Panc1 (cell line): ENCODE measurements around the gene OTX1. TPM values are rescaled to one million over a fixed set of nuclear protein-coding genes. Genes with fewer than 3 reads are reported as not detected.
A peak's percentile ranks its signal among the peaks of the same experiment; 100 is the strongest.

Experiments used
- ATAC-seq: fragments of 200-7000 bp; cut with Tn5 transposase; 2 replicates; pipeline ENCODE4 v1.9.1; 2020; ENCODE audit warnings: mild to moderate bottlenecking, moderate library complexity
- Bru-seq: library from RNA; stranded (reverse); fragments of 400-500 nt; gene quantifications from one replicate; lab custom pipeline; 2021; lab: Mats Ljungman, UMichigan
- BruChase-seq, 2 experiments: library from RNA; stranded (reverse); fragments of 400-500 nt; gene quantifications; one replicate each; lab custom pipeline; 2021; lab: Mats Ljungman, UMichigan
- BruUV-seq: library from RNA; stranded (reverse); fragments of 400-500 nt; replicated peaks from 2 replicates; lab custom pipeline; 2021; lab: Mats Ljungman, UMichigan
- CTCF ChIA-PET: fragments of 300-600 bp; sonication (Branson Sonifier 250); formaldehyde crosslinking; loops from one replicate; lab custom pipeline; 2022; ENCODE audit warnings: antibody characterized with exemption; lab: Charles Lee
- POLR2A ChIA-PET: fragments of 300-600 bp; sonication (Branson Sonifier 250); formaldehyde crosslinking; loops from one replicate; lab custom pipeline; 2022; ENCODE audit warnings: antibody characterized with exemption; lab: Charles Lee
- DNase-seq: peaks from one replicate; pipeline ENCODE4 v3.0.0-alpha.2; 2010; ENCODE audit warnings: low read depth, low spot score
- H3K27ac ChIP-seq: 2 replicates; pipeline ENCODE4 v1.5.1; 2011; ENCODE audit warnings: mild to moderate bottlenecking, low read length, inconsistent platforms
- H3K27me3 ChIP-seq: fragments of 200-500 bp; sonication (Bioruptor generic); 2 replicates; pipeline ENCODE4 v1.6.0; 2014; ENCODE audit warnings: low read length, inconsistent platforms; ENCODE audit not compliant: control insufficient read depth, insufficient read depth
- H3K36me3 ChIP-seq: fragments of 200-500 bp; sonication (Bioruptor generic); 2 replicates; pipeline ENCODE4 v1.5.1; 2014; ENCODE audit warnings: inconsistent platforms, mild to moderate bottlenecking, low read length, moderate library complexity; ENCODE audit not compliant: control insufficient read depth, insufficient read depth
- H3K4me1 ChIP-seq: 2 replicates; pipeline ENCODE4 v1.5.1; 2011; ENCODE audit warnings: inconsistent platforms, mild to moderate bottlenecking, low read length, moderate library complexity; ENCODE audit not compliant: control insufficient read depth, insufficient read depth
- H3K4me3 ChIP-seq, 2 experiments: 2 replicates each; pipeline ENCODE4 v1.5.1; 2011 to 2012; ENCODE audit warnings: low read depth in 2 of 2, low read length in 2 of 2, mild to moderate bottlenecking in 2 of 2, inconsistent platforms in 1 of 2, moderate library complexity in 1 of 2
- H3K9me3 ChIP-seq: fragments of 200-500 bp; sonication (Bioruptor generic); 2 replicates; pipeline ENCODE4 v1.5.1; 2014; ENCODE audit warnings: low read depth, mild to moderate bottlenecking, inconsistent platforms, low read length, moderate library complexity; ENCODE audit not compliant: control insufficient read depth, insufficient read depth
- POLR2AphosphoS5 ChIP-seq: IDR thresholded peaks from 2 replicates; pipeline ENCODE4 v1.6.1; 2012; ENCODE audit warnings: mild to moderate bottlenecking, low read depth, low read length, moderate library complexity
- SIN3A ChIP-seq: IDR thresholded peaks from 2 replicates; pipeline ENCODE4 v1.6.1; 2012; ENCODE audit warnings: low read depth, mild to moderate bottlenecking, low read length, moderate library complexity, borderline replicate concordance; ENCODE audit not compliant: insufficient read depth
- TCF7L2 ChIP-seq: IDR thresholded peaks from 2 replicates; pipeline ENCODE4 v1.6.1; 2011; ENCODE audit warnings: mild to moderate bottlenecking, low read depth, low read length, inconsistent platforms
- in situ Hi-C: cut with HindIII; loops from 2 replicates; pipeline ENCODE4 v1.10.0; 2016; ENCODE audit warnings: low sequenced_read_pairs, low pct_unique_long_range_greater_than_20kb
- intact Hi-C: fragments of 100-400 bp; cut with micrococcal nuclease; formaldehyde crosslinking; loops from one replicate; pipeline ENCODE4 v1.10.0; 2022; ENCODE audit not compliant: unreplicated experiment
- long read RNA-seq: library from polyadenylated mRNA; unstranded; transcript quantifications from one replicate; pipeline ENCODE4 v2.0.0, GENCODE V29; 2021; ENCODE audit not compliant: unreplicated experiment
- polyA plus RNA-seq: library from polyadenylated mRNA; unstranded; fragments of >200 nt; gene quantifications from one replicate; pipeline ENCODE4 v1.2.1, GENCODE V29; 2012; ENCODE audit warnings: missing spikeins; ENCODE audit not compliant: insufficient read length
- total RNA-seq: library from RNA; stranded (reverse); gene quantifications from one replicate; pipeline ENCODE4 v1.2.1, GENCODE V29; 2021; ENCODE audit not compliant: unreplicated experiment
- TF ChIP-seq, protein P1 (sequence below): fragments of 450-650 bp; IDR thresholded peaks from 2 replicates; pipeline ENCODE4 v1.5.1; 2017; ENCODE audit warnings: mild to moderate bottlenecking
- TF ChIP-seq, protein P2 (sequence below), 2 experiments: IDR thresholded peaks; 2 replicates each; pipeline ENCODE4 v1.6.1; 2011 to 2012; ENCODE audit warnings: low read depth in 2 of 2, control low read depth in 1 of 2, low read length in 1 of 2, mild to moderate bottlenecking in 1 of 2, moderate library complexity in 1 of 2; ENCODE audit not compliant: insufficient read depth in 1 of 2

OTX1 gene
- total RNA-seq (4.2 TPM), Bru-seq, nascent RNA (percentile 39 among the genes with signal in this experiment), BruChase-seq, experiment 1, labeled RNA remaining after a 2-hour chase (percentile 42 among the genes with signal in this experiment), BruChase-seq, experiment 2, labeled RNA remaining after a 6-hour chase (percentile 29 among the genes with signal in this experiment)
- polyA plus RNA-seq, result 3.2 TPM
- long read RNA-seq, partial matches to known transcripts, result 1 of 6 reads
- long read RNA-seq, other reads (novel, unspliced or antisense), result 5 of 6 reads

DNA sequence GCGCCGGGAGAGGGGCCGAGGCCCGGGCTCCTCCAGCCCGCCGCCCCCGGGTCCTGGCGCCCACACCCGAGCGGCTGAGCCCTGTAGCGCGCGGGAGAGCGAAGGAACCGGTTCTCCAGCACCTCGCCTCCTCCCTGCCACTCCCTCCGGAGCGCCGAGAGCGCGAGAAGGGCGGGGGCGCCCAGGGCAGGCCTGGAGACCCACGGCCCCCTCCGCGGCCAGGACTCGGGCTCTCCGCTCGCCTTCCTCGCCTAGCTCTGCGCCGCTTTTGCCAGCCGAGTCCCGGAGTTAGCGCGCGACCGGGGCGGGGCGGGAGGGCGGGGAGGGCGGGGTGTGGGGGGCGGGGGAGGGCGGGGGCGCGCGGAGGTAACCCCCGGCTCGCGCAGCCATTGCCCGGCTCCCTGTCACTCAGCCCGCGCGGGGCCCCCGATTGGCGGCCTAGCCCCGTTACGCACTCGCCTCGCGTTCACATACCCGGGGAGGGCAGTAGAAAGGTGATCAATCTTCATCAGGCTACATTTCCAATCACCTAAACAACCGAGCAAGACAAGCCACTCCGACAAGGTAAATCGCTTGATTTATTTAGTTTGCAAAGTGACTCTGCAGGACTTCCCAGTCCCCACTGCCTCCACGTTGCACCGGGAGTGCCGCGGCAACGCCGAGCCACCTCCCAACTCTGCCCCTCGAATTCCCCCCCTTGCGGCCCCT lies at the start of gene OTX1:
Gene OTX1 (plus strand): TSS at position 497 of the 708 bp plus-strand sequence. CDS start 2,161 bp downstream, outside the sequence.
- ATAC-seq, result peak; percentile 96
- in situ Hi-C loops (no loop called here), intact Hi-C loops (no loop called here)
- Histone ChIP-seq H3K4me1 (peaks cover 8% of the 10 kb centered on the region), H3K4me3 (peak within 1 kb of the TSS; percentile 97 to 98), H3K9me3 (no peaks in the 10 kb centered on the region), H3K27ac (peak within 1 kb of the TSS; percentile 91), H3K36me3 (peaks cover 6% of the 10 kb centered on the region; the same call in 1 of the 2 replicates), H3K27me3 (no peaks in the 10 kb centered on the region; the same call in 1 of the 2 replicates)
- BruUV-seq, result no TSS peak
- TF ChIP-seq TCF7L2 (no peak), POLR2AphosphoS5 (peak; percentile 52; the same call in 1 of the 2 replicates)
- CTCF ChIA-PET, result no interaction called here
- no peak for DNase-seq
- POLR2A ChIA-PET, result interaction anchor here (0.7 kb wide), 1 partner anchor 16 kb away, joined by 7 read pairs; no protein-coding TSS in a partner anchor

DNA sequence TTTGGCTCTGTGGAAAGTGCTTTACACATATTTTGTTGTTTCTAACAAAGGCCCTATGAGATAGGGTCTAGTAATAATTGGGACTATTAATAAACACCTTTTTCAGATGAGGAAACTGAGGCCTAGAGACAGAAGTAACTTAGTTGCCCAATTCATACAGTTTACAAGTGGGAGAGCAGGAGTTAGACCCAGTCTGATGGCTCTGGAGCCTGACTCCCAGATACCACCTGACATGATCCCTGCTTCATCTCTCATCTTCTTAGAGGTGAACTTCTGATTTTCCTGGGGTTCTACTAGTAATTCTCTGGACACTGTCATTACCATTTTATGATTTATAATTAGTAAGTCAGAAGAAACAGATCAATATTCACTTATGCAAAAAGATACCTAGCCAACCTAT lies 49.1 kb upstream of the OTX1 start:
- no peaks in the 10 kb centered on the region for H3K27me3 ChIP-seq
- H3K36me3 ChIP-seq, result no peaks in the 10 kb centered on the region; the same call in none of the 2 replicates
- ATAC-seq, result no peak
- POLR2A ChIA-PET, result no interaction called here
- CTCF ChIA-PET, result no interaction called here
- no peak overlapping the region for H3K27ac ChIP-seq
- in situ Hi-C loops (no loop called here), intact Hi-C loops (no loop called here)
- DNase-seq, result no peak
- no TSS peak for BruUV-seq
- no peak overlapping the region for H3K4me3 ChIP-seq
- TF ChIP-seq, protein P1, sequence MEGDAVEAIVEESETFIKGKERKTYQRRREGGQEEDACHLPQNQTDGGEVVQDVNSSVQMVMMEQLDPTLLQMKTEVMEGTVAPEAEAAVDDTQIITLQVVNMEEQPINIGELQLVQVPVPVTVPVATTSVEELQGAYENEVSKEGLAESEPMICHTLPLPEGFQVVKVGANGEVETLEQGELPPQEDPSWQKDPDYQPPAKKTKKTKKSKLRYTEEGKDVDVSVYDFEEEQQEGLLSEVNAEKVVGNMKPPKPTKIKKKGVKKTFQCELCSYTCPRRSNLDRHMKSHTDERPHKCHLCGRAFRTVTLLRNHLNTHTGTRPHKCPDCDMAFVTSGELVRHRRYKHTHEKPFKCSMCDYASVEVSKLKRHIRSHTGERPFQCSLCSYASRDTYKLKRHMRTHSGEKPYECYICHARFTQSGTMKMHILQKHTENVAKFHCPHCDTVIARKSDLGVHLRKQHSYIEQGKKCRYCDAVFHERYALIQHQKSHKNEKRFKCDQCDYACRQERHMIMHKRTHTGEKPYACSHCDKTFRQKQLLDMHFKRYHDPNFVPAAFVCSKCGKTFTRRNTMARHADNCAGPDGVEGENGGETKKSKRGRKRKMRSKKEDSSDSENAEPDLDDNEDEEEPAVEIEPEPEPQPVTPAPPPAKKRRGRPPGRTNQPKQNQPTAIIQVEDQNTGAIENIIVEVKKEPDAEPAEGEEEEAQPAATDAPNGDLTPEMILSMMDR, result no peak
- TF ChIP-seq POLR2AphosphoS5 (no peak), TCF7L2 (no peak), SIN3A (no peak)
- TF ChIP-seq, protein P2, sequence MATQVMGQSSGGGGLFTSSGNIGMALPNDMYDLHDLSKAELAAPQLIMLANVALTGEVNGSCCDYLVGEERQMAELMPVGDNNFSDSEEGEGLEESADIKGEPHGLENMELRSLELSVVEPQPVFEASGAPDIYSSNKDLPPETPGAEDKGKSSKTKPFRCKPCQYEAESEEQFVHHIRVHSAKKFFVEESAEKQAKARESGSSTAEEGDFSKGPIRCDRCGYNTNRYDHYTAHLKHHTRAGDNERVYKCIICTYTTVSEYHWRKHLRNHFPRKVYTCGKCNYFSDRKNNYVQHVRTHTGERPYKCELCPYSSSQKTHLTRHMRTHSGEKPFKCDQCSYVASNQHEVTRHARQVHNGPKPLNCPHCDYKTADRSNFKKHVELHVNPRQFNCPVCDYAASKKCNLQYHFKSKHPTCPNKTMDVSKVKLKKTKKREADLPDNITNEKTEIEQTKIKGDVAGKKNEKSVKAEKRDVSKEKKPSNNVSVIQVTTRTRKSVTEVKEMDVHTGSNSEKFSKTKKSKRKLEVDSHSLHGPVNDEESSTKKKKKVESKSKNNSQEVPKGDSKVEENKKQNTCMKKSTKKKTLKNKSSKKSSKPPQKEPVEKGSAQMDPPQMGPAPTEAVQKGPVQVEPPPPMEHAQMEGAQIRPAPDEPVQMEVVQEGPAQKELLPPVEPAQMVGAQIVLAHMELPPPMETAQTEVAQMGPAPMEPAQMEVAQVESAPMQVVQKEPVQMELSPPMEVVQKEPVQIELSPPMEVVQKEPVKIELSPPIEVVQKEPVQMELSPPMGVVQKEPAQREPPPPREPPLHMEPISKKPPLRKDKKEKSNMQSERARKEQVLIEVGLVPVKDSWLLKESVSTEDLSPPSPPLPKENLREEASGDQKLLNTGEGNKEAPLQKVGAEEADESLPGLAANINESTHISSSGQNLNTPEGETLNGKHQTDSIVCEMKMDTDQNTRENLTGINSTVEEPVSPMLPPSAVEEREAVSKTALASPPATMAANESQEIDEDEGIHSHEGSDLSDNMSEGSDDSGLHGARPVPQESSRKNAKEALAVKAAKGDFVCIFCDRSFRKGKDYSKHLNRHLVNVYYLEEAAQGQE (IDR thresholded peaks at IDR 0.05; ENCODE audit: insufficient read depth in 1 of 2, low read depth in 2 of 2, low read length in 1 of 2), result no peak
- H3K9me3 ChIP-seq, result no peaks in the 10 kb centered on the region
- H3K4me1 ChIP-seq, result no peaks in the 10 kb centered on the region
